Astrocyte (in vitro differentiated cells and primary cell): ENCODE data around the gene BMPR1B. TPM values are rescaled to one million over a fixed set of nuclear protein-coding genes. Genes with fewer than 3 reads are reported as not detected.
A peak's percentile ranks its signal among the peaks of the same experiment; 100 is the strongest.

ENCODE experiments used
- DNase-seq: peaks from one replicate; pipeline ENCODE4 v3.0.0-alpha.2; 2010; ENCODE audit warnings: low read depth
- FAIRE-seq: peaks from 2 replicates; lab custom pipeline; 2011; peaks lifted over from hg19 to GRCh38; lab: Jason Lieb, UNC
- H2AFZ ChIP-seq: 2 replicates; pipeline ENCODE4 v1.6.0; 2012; ENCODE audit warnings: low read depth, low read length, inconsistent platforms
- H3K27ac ChIP-seq: 2 replicates; pipeline ENCODE4 v1.5.1; 2011; ENCODE audit warnings: low read depth, low read length, inconsistent platforms
- H3K27me3 ChIP-seq: 2 replicates; pipeline ENCODE4 v1.6.0; 2011; ENCODE audit warnings: low read length, inconsistent platforms; ENCODE audit not compliant: insufficient read depth
- H3K36me3 ChIP-seq: 2 replicates; pipeline ENCODE4 v1.5.1; 2011; ENCODE audit warnings: low read length, inconsistent platforms; ENCODE audit not compliant: insufficient read depth
- H3K4me1 ChIP-seq: 2 replicates; pipeline ENCODE4 v1.5.1; 2011; ENCODE audit warnings: low read length, inconsistent platforms; ENCODE audit not compliant: insufficient read depth
- H3K4me2 ChIP-seq: 2 replicates; pipeline ENCODE4 v1.6.0; 2012; ENCODE audit warnings: low read length, inconsistent platforms
- H3K4me3 ChIP-seq: 2 replicates; pipeline ENCODE4 v1.5.1; 2011; ENCODE audit warnings: low read depth, mild to moderate bottlenecking, low read length, inconsistent platforms; ENCODE audit not compliant: insufficient read depth
- H3K79me2 ChIP-seq: 2 replicates; pipeline ENCODE4 v1.6.0; 2012; ENCODE audit warnings: mild to moderate bottlenecking, low read length, inconsistent platforms; ENCODE audit not compliant: insufficient read depth
- H3K9ac ChIP-seq: 2 replicates; pipeline ENCODE4 v1.6.0; 2012; ENCODE audit warnings: mild to moderate bottlenecking, low read length, inconsistent platforms
- H3K9me3 ChIP-seq: 2 replicates; pipeline ENCODE4 v1.5.1; 2012; ENCODE audit warnings: low read depth, mild to moderate bottlenecking, low read length, inconsistent platforms; ENCODE audit not compliant: insufficient read depth
- H4K20me1 ChIP-seq: 2 replicates; pipeline ENCODE4 v1.6.0; 2012; ENCODE audit warnings: low read length, inconsistent platforms; ENCODE audit not compliant: insufficient read depth
- H3K27ac Mint-ChIP-seq: one replicate; pipeline ENCODE4 v1.8.0; 2021; ENCODE audit warnings: mild to moderate bottlenecking, mixed read lengths; ENCODE audit not compliant: unreplicated experiment
- H3K27me3 Mint-ChIP-seq: one replicate; pipeline ENCODE4 v1.8.0; 2021; ENCODE audit warnings: low read depth, mixed read lengths; ENCODE audit not compliant: unreplicated experiment
- H3K36me3 Mint-ChIP-seq: one replicate; pipeline ENCODE4 v1.8.0; 2021; ENCODE audit warnings: low read depth, mixed read lengths; ENCODE audit not compliant: unreplicated experiment
- H3K4me1 Mint-ChIP-seq: one replicate; pipeline ENCODE4 v1.8.0; 2021; ENCODE audit warnings: low read depth, mixed read lengths; ENCODE audit not compliant: unreplicated experiment
- H3K4me3 Mint-ChIP-seq: one replicate; pipeline ENCODE4 v1.8.0; 2021; ENCODE audit warnings: mild to moderate bottlenecking, moderate library complexity, mixed read lengths; ENCODE audit not compliant: unreplicated experiment
- H3K9me3 Mint-ChIP-seq: one replicate; pipeline ENCODE4 v1.8.0; 2021; ENCODE audit warnings: mild to moderate bottlenecking, mixed read lengths; ENCODE audit not compliant: unreplicated experiment
- EZH2 ChIP-seq: IDR thresholded peaks from 2 replicates; pipeline ENCODE4 v1.6.1; 2012; ENCODE audit warnings: mild to moderate bottlenecking, low read length, inconsistent platforms; ENCODE audit not compliant: insufficient read depth
- total RNA-seq: library from RNA; stranded (reverse); gene quantifications from 2 replicates; pipeline ENCODE4 v1.2.1, GENCODE V29; 2021
- TF ChIP-seq, protein P1 (sequence below): IDR thresholded peaks from 2 replicates; pipeline ENCODE4 v1.5.1; 2011; ENCODE audit warnings: low read depth, mild to moderate bottlenecking, inconsistent platforms, low read length, moderate library complexity; ENCODE audit not compliant: insufficient read depth

BMPR1B gene
- total RNA-seq, 1 donor from 2014 or later, result 14.1 TPM

DNA sequence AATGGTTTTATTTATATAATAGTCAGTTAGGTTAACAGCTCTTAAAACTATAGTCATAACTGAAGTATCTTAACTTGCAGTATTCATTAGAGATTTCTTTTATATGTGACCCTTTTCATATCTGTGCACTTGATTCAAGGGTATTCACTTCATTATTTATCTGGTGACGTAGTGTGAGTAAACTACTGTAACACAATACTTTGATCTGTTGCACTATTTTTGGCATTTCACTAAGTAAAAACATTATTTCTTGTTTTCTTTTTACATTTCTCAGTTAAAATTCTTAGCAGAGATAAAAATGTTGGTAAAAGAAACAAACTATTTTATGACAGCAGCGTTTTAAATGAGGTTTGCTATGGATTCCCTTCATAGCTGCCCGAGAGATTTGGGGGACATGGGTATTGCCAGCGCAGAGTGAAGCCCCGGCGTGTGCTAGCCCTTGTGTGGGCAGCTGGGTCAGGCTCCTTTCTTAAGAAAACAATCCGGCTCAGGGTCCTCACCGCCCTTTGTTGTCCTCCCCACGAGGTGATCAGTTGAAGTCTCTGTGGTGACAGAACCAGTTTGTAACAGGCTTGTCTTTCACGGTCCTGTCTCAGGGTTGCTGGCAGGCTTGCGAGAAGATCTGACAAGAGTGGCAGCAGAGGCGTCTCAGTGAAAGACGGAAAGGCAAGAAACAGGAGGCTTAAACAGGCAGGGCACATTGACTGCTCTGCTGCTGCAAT lies 293.4 kb downstream of the BMPR1B start:
- DNase-seq, result no peak
- H3K27me3 Mint-ChIP-seq, result no peaks in the 10 kb centered on the region
- H3K9me3 Mint-ChIP-seq, result no peaks in the 10 kb centered on the region
- no peaks in the 10 kb centered on the region for H4K20me1 ChIP-seq
- no peaks in the 10 kb centered on the region for H3K27me3 ChIP-seq
- H3K27ac Mint-ChIP-seq, result no peak overlapping the region
- H3K9ac ChIP-seq, result peak overlapping the region; percentile 6
- no peaks in the 10 kb centered on the region for H3K36me3 ChIP-seq
- H3K79me2 ChIP-seq, result no peaks in the 10 kb centered on the region
- H3K27ac ChIP-seq, result no peak overlapping the region
- TF ChIP-seq, protein P1, sequence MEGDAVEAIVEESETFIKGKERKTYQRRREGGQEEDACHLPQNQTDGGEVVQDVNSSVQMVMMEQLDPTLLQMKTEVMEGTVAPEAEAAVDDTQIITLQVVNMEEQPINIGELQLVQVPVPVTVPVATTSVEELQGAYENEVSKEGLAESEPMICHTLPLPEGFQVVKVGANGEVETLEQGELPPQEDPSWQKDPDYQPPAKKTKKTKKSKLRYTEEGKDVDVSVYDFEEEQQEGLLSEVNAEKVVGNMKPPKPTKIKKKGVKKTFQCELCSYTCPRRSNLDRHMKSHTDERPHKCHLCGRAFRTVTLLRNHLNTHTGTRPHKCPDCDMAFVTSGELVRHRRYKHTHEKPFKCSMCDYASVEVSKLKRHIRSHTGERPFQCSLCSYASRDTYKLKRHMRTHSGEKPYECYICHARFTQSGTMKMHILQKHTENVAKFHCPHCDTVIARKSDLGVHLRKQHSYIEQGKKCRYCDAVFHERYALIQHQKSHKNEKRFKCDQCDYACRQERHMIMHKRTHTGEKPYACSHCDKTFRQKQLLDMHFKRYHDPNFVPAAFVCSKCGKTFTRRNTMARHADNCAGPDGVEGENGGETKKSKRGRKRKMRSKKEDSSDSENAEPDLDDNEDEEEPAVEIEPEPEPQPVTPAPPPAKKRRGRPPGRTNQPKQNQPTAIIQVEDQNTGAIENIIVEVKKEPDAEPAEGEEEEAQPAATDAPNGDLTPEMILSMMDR, result no peak
- no peak for TF ChIP-seq EZH2
- H3K4me3 ChIP-seq, result peak overlapping the region; percentile 21
- no peak for FAIRE-seq
- no peak overlapping the region for H3K4me3 Mint-ChIP-seq
- no peaks in the 10 kb centered on the region for H3K9me3 ChIP-seq
- peaks cover 5% of the 10 kb centered on the region for H3K4me1 ChIP-seq
- peaks cover 17% of the 10 kb centered on the region for H3K4me1 Mint-ChIP-seq
- peak overlapping the region; percentile 77 for H3K4me2 ChIP-seq
- H3K36me3 Mint-ChIP-seq, result no peaks in the 10 kb centered on the region
- peak overlapping the region; percentile 54 for H2AFZ ChIP-seq

DNA sequence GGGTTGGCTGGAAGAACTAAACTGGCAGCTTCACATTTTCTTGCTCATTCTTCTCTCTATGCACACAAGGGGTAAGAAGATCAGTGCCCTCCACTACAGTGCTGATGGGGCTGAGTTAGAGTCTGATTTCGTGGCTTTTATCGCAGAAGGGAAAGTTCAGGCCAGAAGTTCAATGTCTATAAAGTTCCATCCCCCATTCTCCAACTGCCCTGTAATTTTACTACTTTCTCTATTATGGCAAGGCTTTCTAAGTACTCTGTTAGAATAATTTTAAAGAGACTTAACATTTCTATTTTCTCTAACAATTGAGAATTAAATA lies 293.9 kb downstream of the BMPR1B start:
- no peaks in the 10 kb centered on the region for H3K36me3 Mint-ChIP-seq
- Histone ChIP-seq H3K9ac (peak overlapping the region; percentile 6), H3K4me1 (peaks cover 5% of the 10 kb centered on the region), H3K36me3 (no peaks in the 10 kb centered on the region), H3K79me2 (no peaks in the 10 kb centered on the region), H2AFZ (peak overlapping the region; percentile 54), H3K27ac (no peak overlapping the region), H3K4me3 (peak overlapping the region; percentile 21), H4K20me1 (no peaks in the 10 kb centered on the region), H3K4me2 (peak overlapping the region; percentile 77), H3K9me3 (no peaks in the 10 kb centered on the region), H3K27me3 (no peaks in the 10 kb centered on the region)
- TF ChIP-seq EZH2, result no peak
- TF ChIP-seq, protein P1, result no peak
- DNase-seq, result no peak
- H3K27me3 Mint-ChIP-seq, result no peaks in the 10 kb centered on the region
- no peak for FAIRE-seq
- H3K4me3 Mint-ChIP-seq, result no peak overlapping the region
- peaks cover 17% of the 10 kb centered on the region for H3K4me1 Mint-ChIP-seq
- H3K9me3 Mint-ChIP-seq, result no peaks in the 10 kb centered on the region
- no peak overlapping the region for H3K27ac Mint-ChIP-seq

DNA sequence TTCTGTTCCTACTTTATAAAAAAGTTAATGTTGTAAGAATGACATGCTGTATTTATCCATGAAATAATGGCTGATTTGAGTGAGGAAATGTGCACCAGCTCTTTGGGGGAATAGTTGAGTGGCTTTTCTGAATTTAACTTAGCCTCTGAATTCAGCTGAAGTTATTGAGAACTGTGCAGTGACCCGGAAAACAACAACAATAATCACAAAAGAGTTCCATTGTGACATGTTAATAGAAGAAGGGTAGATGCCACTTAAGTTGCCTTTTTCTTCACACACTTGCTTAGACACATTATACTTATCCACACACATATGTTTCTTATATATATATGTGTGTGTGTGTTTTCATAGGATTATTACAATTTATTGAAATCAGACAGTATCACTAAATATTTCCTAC lies 301.2 kb downstream of the BMPR1B start:
- H3K36me3 ChIP-seq, result no peaks in the 10 kb centered on the region
- no peak overlapping the region for H3K4me3 Mint-ChIP-seq

More for the DNA sequence above, 301.2 kb downstream of the BMPR1B start:
- TF ChIP-seq, protein P1, result no peak
- TF ChIP-seq EZH2, result no peak
- Histone ChIP-seq H3K4me1 (no peaks in the 10 kb centered on the region), H3K27ac (no peak overlapping the region), H4K20me1 (no peaks in the 10 kb centered on the region), H3K9me3 (no peaks in the 10 kb centered on the region), H3K9ac (no peak overlapping the region), H3K27me3 (no peaks in the 10 kb centered on the region), H3K4me3 (no peak overlapping the region), H3K79me2 (no peaks in the 10 kb centered on the region), H3K4me2 (no peak overlapping the region), H2AFZ (no peak overlapping the region)
- Mint-ChIP-seq H3K27ac (no peak overlapping the region), H3K27me3 (no peaks in the 10 kb centered on the region), H3K4me1 (peaks cover 14% of the 10 kb centered on the region), H3K36me3 (peaks cover under 1% of the 10 kb centered on the region), H3K9me3 (peaks cover 3% of the 10 kb centered on the region)
- no peak for FAIRE-seq
- no peak for DNase-seq
